Naive thymus-derived CD4-positive, alpha-beta T cell (primary cell): Measurements from ENCODE around the gene PSMA1. TPM values are rescaled to one million over a fixed set of nuclear protein-coding genes. Genes with fewer than 3 reads are reported as not detected.

Source experiments
- ATAC-seq: fragments of 150-1000 bp; cut with Tn5 transposase; 2 replicates; pipeline ENCODE4 v1.10.0; 2021; ENCODE audit warnings: mild to moderate bottlenecking, moderate library complexity
- CTCF ChIA-PET: fragments of 350-600 bp; sonication (Branson Sonifier 250); formaldehyde crosslinking; loops from one replicate; lab custom pipeline; 2021; ENCODE audit warnings: antibody characterized with exemption; lab: Charles Lee
- POLR2A ChIA-PET: fragments of 350-600 bp; sonication (Branson Sonifier 250); formaldehyde crosslinking; loops from one replicate; lab custom pipeline; 2021; ENCODE audit warnings: antibody characterized with exemption, inconsistent platforms; lab: Charles Lee
- DNase-seq, 9 donors: peaks; one replicate each; pipeline versions ENCODE4 v3.0.0 to v3.0.0-alpha.2; 2020 to 2022; ENCODE audit warnings: mixed read lengths in 1 of 9
- H3K27ac ChIP-seq: one replicate; pipeline ENCODE4 v1.7.0; 2013; ENCODE audit warnings: mild to moderate bottlenecking, low read depth, low read length, moderate library complexity
- H3K27me3 ChIP-seq, 2 donors: one replicate each; pipeline ENCODE4 v1.7.0; 2013; ENCODE audit warnings: low read length in 2 of 2, mild to moderate bottlenecking in 2 of 2, moderate library complexity in 2 of 2; ENCODE audit not compliant: control insufficient read depth in 2 of 2, insufficient read depth in 2 of 2
- H3K36me3 ChIP-seq, 3 experiments: 1 replicate in 2 of 3; 2 replicates in 1 of 3; pipeline ENCODE4 v1.7.0; 2013; ENCODE audit warnings: low read length in 3 of 3, mild to moderate bottlenecking in 3 of 3, moderate library complexity in 1 of 3; ENCODE audit not compliant: insufficient read depth in 3 of 3, control insufficient read depth in 2 of 3
- H3K4me1 ChIP-seq, 2 donors: one replicate each; pipeline ENCODE4 v1.7.0; 2013; ENCODE audit warnings: low read length in 2 of 2, mild to moderate bottlenecking in 2 of 2, moderate library complexity in 1 of 2; ENCODE audit not compliant: control insufficient read depth in 2 of 2, insufficient read depth in 2 of 2
- H3K4me3 ChIP-seq: 2 replicates; pipeline ENCODE4 v1.7.0; 2013; ENCODE audit warnings: mild to moderate bottlenecking, low read length
- H3K9me3 ChIP-seq, 3 experiments: 1 replicate in 2 of 3; 2 replicates in 1 of 3; pipeline ENCODE4 v1.7.0; 2013; ENCODE audit warnings: low read length in 3 of 3; ENCODE audit not compliant: control insufficient read depth in 2 of 3
- H3K27ac Mint-ChIP-seq, 9 donors: one replicate each; pipeline ENCODE4 v1.8.0; 2020 to 2022; ENCODE audit warnings: mixed read lengths in 9 of 9, mild to moderate bottlenecking in 8 of 9, moderate library complexity in 5 of 9, inconsistent platforms in 2 of 9
- H3K27me3 Mint-ChIP-seq, 5 donors: one replicate each; pipeline ENCODE4 v1.8.0; 2021 to 2022; ENCODE audit warnings: mixed read lengths in 5 of 5, mild to moderate bottlenecking in 1 of 5
- H3K36me3 Mint-ChIP-seq, 5 donors: one replicate each; pipeline ENCODE4 v1.8.0; 2020 to 2022; ENCODE audit warnings: mixed read lengths in 5 of 5, mild to moderate bottlenecking in 3 of 5, inconsistent platforms in 1 of 5
- H3K4me1 Mint-ChIP-seq, 7 donors: one replicate each; pipeline ENCODE4 v1.8.0; 2020 to 2022; ENCODE audit warnings: mixed read lengths in 7 of 7, mild to moderate bottlenecking in 3 of 7, inconsistent platforms in 1 of 7
- H3K4me3 Mint-ChIP-seq, 10 donors: one replicate each; pipeline ENCODE4 v1.8.0; 2020 to 2022; ENCODE audit warnings: mild to moderate bottlenecking in 10 of 10, mixed read lengths in 10 of 10, moderate library complexity in 6 of 10, inconsistent platforms in 2 of 10
- H3K9me3 Mint-ChIP-seq, 11 donors: one replicate each; pipeline ENCODE4 v1.8.0; 2020 to 2022; ENCODE audit warnings: mixed read lengths in 11 of 11, mild to moderate bottlenecking in 4 of 11, inconsistent platforms in 1 of 11, moderate library complexity in 1 of 11
- intact Hi-C, 2 donors: fragments of 100-400 bp; cut with micrococcal nuclease; formaldehyde crosslinking; loops; one replicate each; pipeline ENCODE4 v1.15.1; 2023
- polyA plus RNA-seq, 2 donors: library from polyadenylated mRNA; unstranded; fragments of 300-500 nt; fragmentation: Illumina TruSeq; gene quantifications; one replicate each; pipeline ENCODE4 v1.2.3, GENCODE V29; 2021
- total RNA-seq, 6 experiments: library from RNA in 5 of 6; stranded (reverse) in 5 of 6; gene quantifications; 1 replicate in 5 of 6; 2 replicates in 1 of 6; pipeline ENCODE4 v1.2.3 and lab custom pipeline; 2021 to 2026

PSMA1 gene
- total and polyA plus RNA-seq, 7 experiments from 2014 or later, result 103 to 253 (median 128) TPM

- no peaks in the 10 kb centered on the region for H3K9me3 ChIP-seq
- POLR2A ChIA-PET, result no interaction called here
These were observed 13.7 kb downstream of the PSMA1 start for GRCh38 chr11:14506532-14506931.

GRCh38 chr11:14503023-14503422 lies 17.2 kb downstream of the PSMA1 start:
- H3K4me3 ChIP-seq, result no peak overlapping the region
- Mint-ChIP-seq H3K4me3 (no peak overlapping the region), H3K9me3 (no peaks in the 10 kb centered on the region), H3K27me3 (no peaks in the 10 kb centered on the region), H3K27ac (peak overlapping the region in 3 of 9 donors; percentile 12 to 25 (median 14)), H3K36me3 (peaks cover 0 to 30% (median 21%) of the 10 kb centered on the region in 5 donors), H3K4me1 (peaks cover 6 to 28% (median 19%) of the 10 kb centered on the region in 7 donors)
- no peaks in the 10 kb centered on the region for H3K9me3 ChIP-seq
- ChIA-PET POLR2A (no interaction called here), CTCF (interaction anchor here (0.7 kb wide), 1 partner anchor 75 kb away, joined by 4 read pairs; no protein-coding TSS in a partner anchor)
- ATAC-seq (no peak), DNase-seq (no peak)
- no peak overlapping the region for H3K27ac ChIP-seq
- peaks cover 0 to 5% of the 10 kb centered on the region in 2 donors for H3K4me1 ChIP-seq
- intact Hi-C loops, result no loop called here
- no peaks in the 10 kb centered on the region for H3K27me3 ChIP-seq
- peaks cover 16 to 46% (median 19%) of the 10 kb centered on the region in 3 experiments for H3K36me3 ChIP-seq

More at GRCh38 chr11:14506532-14506931, 13.7 kb downstream of the PSMA1 start:
- Mint-ChIP-seq H3K4me3 (no peak overlapping the region), H3K36me3 (peaks cover 11 to 52% (median 37%) of the 10 kb centered on the region in 5 donors), H3K4me1 (peaks cover 0 to 28% (median 6%) of the 10 kb centered on the region in 7 donors), H3K27me3 (no peaks in the 10 kb centered on the region), H3K27ac (peak overlapping the region in 6 of 9 donors; percentile 33 to 63 (median 44)), H3K9me3 (no peaks in the 10 kb centered on the region)
- Histone ChIP-seq H3K4me1 (no peaks in the 10 kb centered on the region), H3K36me3 (peaks cover 14 to 67% (median 49%) of the 10 kb centered on the region in 3 experiments), H3K4me3 (no peak overlapping the region), H3K27ac (no peak overlapping the region), H3K27me3 (no peaks in the 10 kb centered on the region)
- intact Hi-C loops, result no loop called here
- DNase-seq (no peak), ATAC-seq (no peak)
- CTCF ChIA-PET, result no interaction called here

GRCh38 chr11:14502039-14502438 lies 18.1 kb downstream of the PSMA1 start:
- H3K9me3 ChIP-seq, result no peaks in the 10 kb centered on the region
- ChIA-PET CTCF (interaction anchor here (0.5 kb wide), 1 partner anchor 12 kb away, joined by 3 read pairs; no protein-coding TSS in a partner anchor), POLR2A (no interaction called here)
- H3K4me1 ChIP-seq, result peaks cover 0 to 10% of the 10 kb centered on the region in 2 donors
- H3K9me3 Mint-ChIP-seq, result peaks cover 0 to 3% (median 0%) of the 10 kb centered on the region in 11 donors
- no peak overlapping the region for H3K4me3 ChIP-seq
- H3K4me1 Mint-ChIP-seq, result peaks cover 15 to 37% (median 29%) of the 10 kb centered on the region in 7 donors
- H3K27ac Mint-ChIP-seq, result peak overlapping the region in 2 of 9 donors; percentile 56 to 65
- H3K36me3 ChIP-seq, result peaks cover 17 to 43% (median 19%) of the 10 kb centered on the region in 3 experiments
- no peaks in the 10 kb centered on the region for H3K27me3 ChIP-seq
- H3K27me3 Mint-ChIP-seq, result no peaks in the 10 kb centered on the region
- ATAC-seq (no peak), DNase-seq (no peak)
- intact Hi-C loops, result no loop called here
- H3K4me3 Mint-ChIP-seq, result no peak overlapping the region
- H3K27ac ChIP-seq, result peak overlapping the region; percentile 91
- H3K36me3 Mint-ChIP-seq, result peaks cover 9 to 33% (median 25%) of the 10 kb centered on the region in 5 donors

GRCh38 chr11:14500181-14500651 lies 20.0 kb downstream of the PSMA1 start:
- peaks cover 0 to 20% of the 10 kb centered on the region in 2 donors for H3K4me1 ChIP-seq
- peak in 8 of 9 donors; percentile 34 to 70 (median 64) for DNase-seq
- POLR2A ChIA-PET, result interaction anchor here (0.8 to 4.3 kb wide), 13 partner anchors 10 to 406 kb away, joined by 3 to 22 read pairs (median 5); partner anchors contain the start of genes CYP2R1, PDE3B and PSMA1
- intact Hi-C loops, result loop anchor here (1.0 kb wide), 3 partner anchors 20 to 144 kb away; partner anchors contain the start of genes PDE3B (in 1 of the 2) and PSMA1 (in 1 of the 2)
- H3K4me1 Mint-ChIP-seq, result peaks cover 21 to 49% (median 41%) of the 10 kb centered on the region in 7 donors
- H3K27me3 Mint-ChIP-seq, result no peaks in the 10 kb centered on the region
- peaks cover 12 to 30% (median 21%) of the 10 kb centered on the region in 5 donors for H3K36me3 Mint-ChIP-seq
- H3K4me3 Mint-ChIP-seq, result peak overlapping the region; percentile 79 to 98 (median 92)
- ATAC-seq, result peak; percentile 54
- H3K36me3 ChIP-seq, result peaks cover 10 to 32% (median 19%) of the 10 kb centered on the region in 3 experiments
- peak overlapping the region; percentile 91 for H3K27ac ChIP-seq
- no peaks in the 10 kb centered on the region for H3K27me3 ChIP-seq
- peak overlapping the region; percentile 87 to 98 (median 94) for H3K27ac Mint-ChIP-seq
- H3K9me3 Mint-ChIP-seq, result peaks cover 0 to 3% (median 0%) of the 10 kb centered on the region in 11 donors
- CTCF ChIA-PET, result no interaction called here
- no peaks in the 10 kb centered on the region for H3K9me3 ChIP-seq
- H3K4me3 ChIP-seq, result peak overlapping the region; percentile 70

- Mint-ChIP-seq H3K4me1 (peaks cover 27 to 54% (median 47%) of the 10 kb centered on the region in 7 donors), H3K27ac (peak within 1 kb of the TSS; percentile 87 to 98 (median 94)), H3K9me3 (peaks cover 0 to 3% (median 0%) of the 10 kb centered on the region in 11 donors), H3K4me3 (peak within 1 kb of the TSS; percentile 79 to 98 (median 92)), H3K36me3 (peaks cover 12 to 30% (median 26%) of the 10 kb centered on the region in 5 donors), H3K27me3 (no peaks in the 10 kb centered on the region)
- POLR2A ChIA-PET, result interaction anchor here (0.6 to 4.3 kb wide), 13 partner anchors 10 to 406 kb away, joined by 3 to 22 read pairs (median 5); partner anchors contain the start of genes CYP2R1, PDE3B and PSMA1
- no peaks in the 10 kb centered on the region for H3K27me3 ChIP-seq
- peak within 1 kb of the TSS; percentile 91 for H3K27ac ChIP-seq
- CTCF ChIA-PET, result interaction anchor here (0.6 to 1.9 kb wide), 2 partner anchors 408 to 505 kb away, joined by 3 to 4 read pairs; no protein-coding TSS in a partner anchor
- intact Hi-C loops, result loop anchor here (1.0 to 5.0 kb wide), 11 partner anchors 21 to 1037 kb away; partner anchors contain the start of genes PSMA1 (in 2 of the 2), BTBD10 (in 1 of the 2), PDE3B (in 1 of the 2) and RRAS2 (in 1 of the 2)
- ATAC-seq (peak; percentile 99), DNase-seq (peak; percentile 82 to 94 (median 92))
- H3K36me3 ChIP-seq, result peaks cover 7 to 32% (median 16%) of the 10 kb centered on the region in 3 experiments
- H3K4me1 ChIP-seq, result peaks cover 0 to 21% of the 10 kb centered on the region in 2 donors
- peak within 1 kb of the TSS; percentile 70 for H3K4me3 ChIP-seq
- H3K9me3 ChIP-seq, result no peaks in the 10 kb centered on the region
These were observed 20.5 kb downstream of the PSMA1 start, which contains the start of gene COPB1 for GRCh38 chr11:14499560-14500180. TSS of gene COPB1 (minus strand) at chr11:14499811. CDS start at chr11:14498928, 883 bp downstream.

- POLR2A ChIA-PET, result interaction anchor here (0.6 to 4.3 kb wide), 8 partner anchors 9 to 403 kb away, joined by 3 to 22 read pairs (median 6); partner anchors contain the start of genes CYP2R1 and PSMA1
- intact Hi-C loops, result loop anchor here (1.0 to 5.0 kb wide), 9 partner anchors 21 to 1037 kb away; partner anchors contain the start of genes BTBD10 (in 1 of the 2), PSMA1 (in 1 of the 2) and RRAS2 (in 1 of the 2)
- H3K4me3 Mint-ChIP-seq, result peak overlapping the region; percentile 79 to 98 (median 92)
- peaks cover 0 to 3% (median 0%) of the 10 kb centered on the region in 11 donors for H3K9me3 Mint-ChIP-seq
- CTCF ChIA-PET, result interaction anchor here (0.6 to 1.9 kb wide), 3 partner anchors 404 to 506 kb away, joined by 3 to 4 read pairs (median 4); no protein-coding TSS in a partner anchor
- Histone ChIP-seq H3K36me3 (peaks cover 6 to 31% (median 17%) of the 10 kb centered on the region in 3 experiments), H3K27me3 (no peaks in the 10 kb centered on the region), H3K4me1 (peaks cover 0 to 21% of the 10 kb centered on the region in 2 donors), H3K27ac (peak overlapping the region; percentile 91), H3K9me3 (no peaks in the 10 kb centered on the region), H3K4me3 (peak overlapping the region; percentile 70)
- H3K36me3 Mint-ChIP-seq, result peaks cover 12 to 30% (median 26%) of the 10 kb centered on the region in 5 donors
- DNase-seq (peak in 1 of 9 donors; percentile 45), ATAC-seq (peak; percentile 36)
- H3K27ac Mint-ChIP-seq, result peak overlapping the region; percentile 87 to 98 (median 94)
- peaks cover 29 to 58% (median 48%) of the 10 kb centered on the region in 7 donors for H3K4me1 Mint-ChIP-seq
- H3K27me3 Mint-ChIP-seq, result no peaks in the 10 kb centered on the region
These were observed 21.0 kb downstream of the PSMA1 start for GRCh38 chr11:14499178-14499559.
